HG03064 (cell line): ENCODE results near the gene TPRG1.

Experiments used
- ATAC-seq: cut with Tn5 transposase; IDR thresholded peaks from one replicate; pipeline ENCODE4 v1.9.1; 2021; ENCODE audit warnings: low read depth; ENCODE audit not compliant: unreplicated experiment

The TPRG1 gene

GRCh38 chr3:189344996-189345395, 173.2 kb downstream of the TPRG1 start:
- ATAC-seq, result no peak

- no peak for ATAC-seq
Measured at GRCh38 chr3:189349772-189350171, 178.0 kb downstream of the TPRG1 start.

- ATAC-seq, result no peak
Measured at GRCh38 chr3:189353318-189353965, 181.7 kb downstream of the TPRG1 start.

GRCh38 chr3:189353988-189354889, 182.5 kb downstream of the TPRG1 start:
- no peak for ATAC-seq

DNA sequence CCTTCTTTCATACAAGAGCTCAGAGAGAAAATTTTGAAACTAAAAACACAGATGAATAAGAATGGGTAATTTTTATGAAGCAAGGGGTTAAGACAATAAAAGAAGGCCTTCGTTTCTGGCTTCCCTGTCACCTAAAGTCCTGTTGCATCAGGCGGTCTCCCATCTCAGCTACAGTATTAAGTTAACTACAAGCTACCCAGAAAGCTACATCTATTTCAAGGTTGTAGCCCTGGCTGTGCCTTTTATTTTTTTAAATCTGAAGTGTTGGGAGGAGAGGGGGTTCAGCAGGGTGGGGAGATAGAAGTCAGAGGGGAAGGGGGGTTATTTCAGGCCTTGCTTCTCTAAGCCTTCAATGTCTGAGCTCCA, 183.3 kb downstream of the TPRG1 start:
- no peak for ATAC-seq

DNA sequence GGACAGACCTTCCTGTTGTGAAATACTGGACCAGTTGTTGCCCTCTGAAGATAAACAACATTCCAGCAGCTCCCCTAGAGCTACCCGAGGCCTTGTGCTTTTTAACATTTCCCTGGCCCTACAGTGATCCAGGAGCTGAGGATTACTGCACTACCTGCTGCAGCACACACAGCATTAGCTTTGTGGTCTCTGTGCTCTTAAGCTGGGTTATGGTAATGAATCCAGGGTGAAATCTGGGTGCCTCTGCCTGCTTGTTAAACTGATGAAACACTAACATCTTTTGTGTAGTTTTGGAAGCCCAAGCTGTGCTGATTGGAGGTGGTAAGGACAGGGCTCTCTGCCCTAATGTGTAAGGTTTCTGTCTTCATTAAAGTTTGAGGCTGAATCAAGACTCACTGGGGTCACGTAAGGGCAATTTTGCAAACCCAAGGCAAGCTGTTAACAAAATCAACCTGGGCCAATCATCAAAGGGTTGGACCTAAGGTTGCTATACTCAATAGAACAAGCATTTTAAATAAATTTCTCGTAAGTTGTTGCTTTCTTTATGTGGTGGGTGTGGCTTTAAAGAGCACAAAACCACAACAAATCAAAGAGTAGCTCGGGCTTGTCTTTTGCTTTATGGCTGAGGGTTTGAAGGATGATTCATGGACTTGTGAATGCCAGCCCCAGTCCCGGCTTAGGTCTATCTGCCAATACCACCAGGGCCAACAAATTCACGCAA, 183.9 kb downstream of the TPRG1 start:
- ATAC-seq, result no peak

GRCh38 chr3:189360291-189360690, 188.5 kb downstream of the TPRG1 start:
- ATAC-seq, result no peak

- no peak for ATAC-seq
Measured at GRCh38 chr3:189361103-189361835, 189.5 kb downstream of the TPRG1 start.

DNA sequence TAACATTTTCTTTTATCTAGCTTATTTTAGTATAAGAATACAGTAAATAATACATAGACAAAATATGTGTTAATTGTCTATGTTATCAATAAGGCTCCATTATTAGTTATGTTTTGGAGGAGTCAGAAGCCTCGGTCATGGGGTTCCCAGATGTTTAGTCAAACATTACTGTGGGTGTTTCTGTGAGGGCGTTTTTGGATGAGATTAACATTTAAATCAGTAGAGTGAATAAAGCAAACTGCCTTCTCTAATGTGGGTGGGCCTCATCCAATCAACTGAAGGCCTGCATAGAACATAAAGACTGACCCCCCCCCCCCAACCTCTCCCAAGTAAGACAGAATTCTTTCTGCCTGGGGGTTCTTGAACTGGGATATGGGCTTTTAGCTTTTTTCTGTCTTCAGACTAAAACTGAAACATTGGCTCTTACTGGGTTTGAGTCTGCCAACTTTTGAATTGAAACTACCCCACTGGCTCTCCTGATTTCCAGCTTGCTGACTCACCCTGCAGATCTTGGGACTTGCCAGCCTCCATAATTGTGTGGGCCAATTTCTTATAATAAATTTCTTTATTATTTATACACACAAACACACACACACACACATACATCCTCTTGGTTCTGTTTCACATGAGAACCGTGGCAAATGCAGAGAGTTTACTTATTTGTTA, 192.0 kb downstream of the TPRG1 start:
- no peak for ATAC-seq

DNA sequence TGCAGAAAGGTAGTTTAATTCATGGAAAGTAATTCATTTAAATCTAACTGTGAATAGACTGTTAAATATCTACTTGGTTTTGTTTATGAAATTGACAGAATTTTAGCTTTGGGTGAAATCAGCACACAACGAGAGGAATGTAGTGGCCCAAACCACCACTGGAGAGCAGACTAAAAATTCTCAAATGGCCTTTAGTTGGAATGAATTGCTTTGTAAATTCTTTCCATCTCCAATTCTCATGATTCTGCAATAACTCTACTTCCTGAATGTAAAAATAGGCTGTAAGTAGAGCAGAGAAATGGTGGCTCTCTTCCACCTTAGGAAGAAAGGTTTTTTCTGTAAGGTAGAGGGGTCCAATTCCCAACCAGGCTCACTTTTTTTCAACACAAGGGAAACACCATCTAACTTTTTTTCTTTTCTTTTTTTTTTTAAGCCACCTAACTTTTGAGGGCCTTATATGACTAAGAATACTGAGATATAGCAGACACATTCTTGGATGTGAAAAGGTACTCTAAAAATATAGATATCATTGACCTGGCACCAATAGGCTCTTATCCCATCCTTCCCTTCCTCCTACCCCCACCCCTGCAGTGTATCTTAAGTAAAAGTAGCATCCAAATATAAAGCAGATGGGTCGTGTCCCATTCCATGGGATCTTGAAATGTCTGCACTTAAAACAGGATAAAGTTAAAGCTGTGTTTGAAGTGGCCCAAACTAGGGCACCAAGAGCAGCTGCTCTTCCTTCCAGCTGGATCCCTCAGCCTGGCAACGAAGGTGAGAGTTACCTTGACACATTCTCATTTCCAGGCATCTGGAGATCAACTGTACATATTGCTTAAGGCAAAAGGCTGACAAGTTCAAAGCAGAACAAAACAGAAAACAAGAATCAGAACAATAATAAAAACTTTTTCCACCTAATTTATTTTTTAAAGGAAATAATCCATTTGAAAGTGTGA, 194.1 kb downstream of the TPRG1 start:
- ATAC-seq, result no peak

- ATAC-seq, result no peak
Measured at GRCh38 chr3:189368384-189368783, 196.6 kb downstream of the TPRG1 start.

- no peak for ATAC-seq
Measured at GRCh38 chr3:189369636-189370035, 197.9 kb downstream of the TPRG1 start.

GRCh38 chr3:189372243-189372642, 200.5 kb downstream of the TPRG1 start:
- ATAC-seq, result no peak
